ENCODE results near the gene PPP1R14D. TPM values are rescaled to one million over a fixed set of nuclear protein-coding genes. Genes with fewer than 3 reads are reported as not detected.

Gene PPP1R14D
- total RNA-seq, 1 donor from 2014 or later, result not detected

GRCh38 chr15:40789119-40789518, 39.4 kb downstream of the PPP1R14D start:
- Histone ChIP-seq H2AFZ (replicated peaks) (no peak overlapping the region), H3K4me2 (no peak overlapping the region), H3K9ac (no peak overlapping the region), H3K4me3 (no peak overlapping the region), H4K20me1 (ENCODE audit: low read depth) (peaks cover 23% of the 10 kb centered on the region), H3K27me3 (no peaks in the 10 kb centered on the region), H3K79me2 (ENCODE audit: low read depth) (no peaks in the 10 kb centered on the region), H3F3A (ENCODE audit: low read depth) (peaks cover 9% of the 10 kb centered on the region), H3K4me1 (peaks cover 21% of the 10 kb centered on the region), H3K27ac (no peak overlapping the region), H3K9me3 (ENCODE audit: low read depth) (no peaks in the 10 kb centered on the region), H3K36me3 (no peaks in the 10 kb centered on the region)
- H3K4me3 Mint-ChIP-seq, result no peak overlapping the region
- no peak for DNase-seq (ENCODE audit: low spot score)
- H3K9me3 Mint-ChIP-seq, result no peaks in the 10 kb centered on the region
- TF ChIP-seq EZH2phosphoT487 (IDR thresholded peaks at IDR 0.05) (no peak), EZH2 (IDR thresholded peaks at IDR 0.05) (no peak), CTCF (IDR thresholded peaks at IDR 0.05) (no peak)
- peaks cover 12% of the 10 kb centered on the region for H3K4me1 Mint-ChIP-seq
- peaks cover 2% of the 10 kb centered on the region for H3K27me3 Mint-ChIP-seq (ENCODE audit: insufficient read depth, low read depth)
- H3K36me3 Mint-ChIP-seq, result peaks cover 11% of the 10 kb centered on the region
- H3K27ac Mint-ChIP-seq, result peak overlapping the region; percentile 6

GRCh38 chr15:40787991-40788390, 40.5 kb downstream of the PPP1R14D start:
- peaks cover 9% of the 10 kb centered on the region for H3F3A ChIP-seq (ENCODE audit: low read depth)
- H2AFZ ChIP-seq (replicated peaks), result no peak overlapping the region
- no peak overlapping the region for H3K9ac ChIP-seq
- no peaks in the 10 kb centered on the region for H3K9me3 ChIP-seq (ENCODE audit: low read depth)
- peaks cover 21% of the 10 kb centered on the region for H3K4me1 ChIP-seq
- Mint-ChIP-seq H3K27ac (no peak overlapping the region), H3K4me1 (peaks cover 9% of the 10 kb centered on the region), H3K9me3 (no peaks in the 10 kb centered on the region), H3K4me3 (no peak overlapping the region), H3K36me3 (peaks cover 7% of the 10 kb centered on the region), H3K27me3 (ENCODE audit: insufficient read depth, low read depth) (peaks cover 2% of the 10 kb centered on the region)
- H3K36me3 ChIP-seq, result no peaks in the 10 kb centered on the region
- peak overlapping the region; percentile 10 for H3K4me2 ChIP-seq
- H3K4me3 ChIP-seq, result no peak overlapping the region
- TF ChIP-seq CTCF (IDR thresholded peaks at IDR 0.05) (no peak), EZH2phosphoT487 (IDR thresholded peaks at IDR 0.05) (no peak), EZH2 (IDR thresholded peaks at IDR 0.05) (no peak)
- no peaks in the 10 kb centered on the region for H3K79me2 ChIP-seq (ENCODE audit: low read depth)
- peaks cover 23% of the 10 kb centered on the region for H4K20me1 ChIP-seq (ENCODE audit: low read depth)
- H3K27me3 ChIP-seq, result no peaks in the 10 kb centered on the region
- H3K27ac ChIP-seq, result no peak overlapping the region
- DNase-seq (ENCODE audit: low spot score), result peak; percentile 16

GRCh38 chr15:40787344-40787841, 41.1 kb downstream of the PPP1R14D start:
- H3K27me3 Mint-ChIP-seq (ENCODE audit: insufficient read depth, low read depth), result no peaks in the 10 kb centered on the region
- H3K27ac Mint-ChIP-seq, result peak overlapping the region; percentile 76
- Histone ChIP-seq H3K27ac (no peak overlapping the region), H3K36me3 (no peaks in the 10 kb centered on the region), H3K79me2 (ENCODE audit: low read depth) (no peaks in the 10 kb centered on the region), H3K4me1 (peaks cover 21% of the 10 kb centered on the region), H3K27me3 (no peaks in the 10 kb centered on the region), H3K4me3 (no peak overlapping the region), H4K20me1 (ENCODE audit: low read depth) (peaks cover 23% of the 10 kb centered on the region), H2AFZ (replicated peaks) (no peak overlapping the region), H3K9ac (no peak overlapping the region), H3K4me2 (peak overlapping the region; percentile 10), H3K9me3 (ENCODE audit: low read depth) (no peaks in the 10 kb centered on the region), H3F3A (ENCODE audit: low read depth) (peaks cover 9% of the 10 kb centered on the region)
- peaks cover 7% of the 10 kb centered on the region for H3K36me3 Mint-ChIP-seq
- no peak for DNase-seq (ENCODE audit: low spot score)
- H3K4me3 Mint-ChIP-seq, result no peak overlapping the region
- H3K4me1 Mint-ChIP-seq, result peaks cover 9% of the 10 kb centered on the region
- H3K9me3 Mint-ChIP-seq, result no peaks in the 10 kb centered on the region
- TF ChIP-seq EZH2phosphoT487 (IDR thresholded peaks at IDR 0.05) (no peak), EZH2 (IDR thresholded peaks at IDR 0.05) (no peak), CTCF (IDR thresholded peaks at IDR 0.05) (no peak)

Measured in neural progenitor cell (in vitro differentiated cells).